ENCODE measurements around the gene BLZF1.

DNA sequence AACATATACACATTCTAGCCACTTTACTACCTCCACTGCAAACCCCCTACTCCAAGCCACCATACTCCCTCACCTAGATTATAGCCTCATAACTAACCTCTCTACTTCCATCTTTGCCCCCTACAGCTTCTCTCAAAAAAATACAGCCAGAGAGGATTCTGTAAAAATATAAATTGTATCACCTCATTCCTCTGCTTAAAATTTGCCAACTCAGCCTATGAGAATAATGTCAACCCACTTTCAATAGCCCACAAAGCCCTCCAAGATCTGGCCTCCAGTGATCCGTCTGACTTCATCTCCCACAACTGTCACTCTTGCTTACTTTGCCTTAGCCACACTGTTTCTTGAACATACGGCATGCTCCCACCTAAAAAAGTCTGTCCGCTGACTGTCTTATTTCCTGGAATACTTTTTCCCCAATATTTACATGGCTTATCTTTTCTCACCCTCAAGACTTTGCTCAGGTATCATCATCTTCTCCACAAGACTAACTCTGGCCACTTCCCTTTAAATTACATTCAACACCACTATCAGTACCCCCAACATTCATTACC lies 21.9 kb upstream of the BLZF1 start:
- TF ChIP-seq CTCF (conservative IDR thresholded peaks at IDR 0.05; ENCODE audit: low read length) (no peak), EZH2phosphoT487 (IDR thresholded peaks at IDR 0.05; ENCODE audit: borderline replicate concordance) (no peak)
